ENCODE results near the gene BFAR. TPM values are rescaled to one million over a fixed set of nuclear protein-coding genes. Genes with fewer than 3 reads are reported as not detected.

BFAR gene
- total and polyA plus RNA-seq, 10 of the 15 experiments (the other 5 are each of a cell fraction or from before 2014, with no cell fraction given) = 34.6 to 62.0 (median 43.4) TPM

GRCh38 chr16:14632693-14633569 lies at the start of gene BFAR (continued):
- TF ChIP-seq E2F8 (IDR thresholded peaks at IDR 0.05; ENCODE audit: low read depth, partially characterized antibody) (no peak), ZBED1 (IDR thresholded peaks at IDR 0.05; ENCODE audit: borderline replicate concordance) (no peak), NBN (IDR thresholded peaks at IDR 0.05) (peak; percentile 76), NR2F1 (conservative IDR thresholded peaks at IDR 0.05) (peak; percentile 74), CHD2 (IDR thresholded peaks at IDR 0.05; ENCODE audit: borderline replicate concordance, low read depth, low read length) (peak; percentile 73; the same call in 1 of the 2 replicates), RCOR1 (conservative IDR thresholded peaks at IDR 0.05; ENCODE audit: low read depth, low read length) (no peak), E4F1 (IDR thresholded peaks at IDR 0.05; ENCODE audit: borderline replicate concordance, partially characterized antibody) (no peak), SMAD5 (IDR thresholded peaks at IDR 0.05; ENCODE audit: low read depth) (peak; percentile 95; the same call in 1 of the 2 replicates), POLR2AphosphoS2 (IDR thresholded peaks at IDR 0.05; ENCODE audit: low read depth, low read length) (peak; percentile 99), ZNF592 (IDR thresholded peaks at IDR 0.05) (no peak), BCL11A (IDR thresholded peaks at IDR 0.05; ENCODE audit: low read depth, low read length) (0 out of 2 replicates have a peak, but pooled peaks have one; percentile 5), CEBPB (IDR thresholded peaks at IDR 0.05; ENCODE audit: borderline replicate concordance in 1 of 2, low read depth in 2 of 2, low read length in 2 of 2) (no peak), NFIC (IDR thresholded peaks at IDR 0.05; ENCODE audit: low read depth, low read length) (no peak), IKZF1 (conservative IDR thresholded peaks at IDR 0.05) (peak; percentile 66), RB1 (IDR thresholded peaks at IDR 0.05; ENCODE audit: borderline replicate concordance) (no peak), RFX5 (IDR thresholded peaks at IDR 0.05; ENCODE audit: low read depth, low read length) (no peak), ATF3 (IDR thresholded peaks at IDR 0.05; ENCODE audit: borderline replicate concordance, extremely low read depth, low read depth, low read length) (no peak), BHLHE40 (IDR thresholded peaks at IDR 0.05; ENCODE audit: borderline replicate concordance in 1 of 2, low read depth in 2 of 2, low read length in 1 of 2) (peak; percentile 70 to 86; a peak in 3 of 4 replicates), SIN3A (IDR thresholded peaks at IDR 0.05; ENCODE audit: low read depth, low read length) (0 out of 2 replicates have a peak, but pooled peaks have one; percentile 56)

All from GM12878 (cell line).